Measurements from ENCODE around the gene TTC29.

The TTC29 gene

DNA sequence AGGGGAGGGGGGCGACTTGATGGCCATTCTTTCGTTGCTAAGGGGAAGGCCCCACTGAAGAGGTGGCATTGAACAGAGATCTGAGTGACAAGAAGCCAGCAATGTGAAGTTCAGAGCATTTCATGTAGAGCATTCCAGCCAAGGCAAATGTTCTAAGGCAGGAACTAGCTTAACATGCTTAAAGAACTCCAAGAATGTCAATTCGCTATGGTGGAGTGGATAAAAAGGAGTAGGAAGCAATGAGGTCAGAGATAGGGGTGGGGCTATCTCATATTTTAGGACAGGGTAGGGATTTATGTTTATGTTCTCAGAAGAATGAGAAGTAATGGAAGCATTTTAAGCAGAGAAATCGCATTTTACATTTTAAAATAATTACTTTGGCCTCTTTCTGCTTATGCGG, 130.9 kb downstream of the TTC29 start:
- TF ChIP-seq, protein P1, sequence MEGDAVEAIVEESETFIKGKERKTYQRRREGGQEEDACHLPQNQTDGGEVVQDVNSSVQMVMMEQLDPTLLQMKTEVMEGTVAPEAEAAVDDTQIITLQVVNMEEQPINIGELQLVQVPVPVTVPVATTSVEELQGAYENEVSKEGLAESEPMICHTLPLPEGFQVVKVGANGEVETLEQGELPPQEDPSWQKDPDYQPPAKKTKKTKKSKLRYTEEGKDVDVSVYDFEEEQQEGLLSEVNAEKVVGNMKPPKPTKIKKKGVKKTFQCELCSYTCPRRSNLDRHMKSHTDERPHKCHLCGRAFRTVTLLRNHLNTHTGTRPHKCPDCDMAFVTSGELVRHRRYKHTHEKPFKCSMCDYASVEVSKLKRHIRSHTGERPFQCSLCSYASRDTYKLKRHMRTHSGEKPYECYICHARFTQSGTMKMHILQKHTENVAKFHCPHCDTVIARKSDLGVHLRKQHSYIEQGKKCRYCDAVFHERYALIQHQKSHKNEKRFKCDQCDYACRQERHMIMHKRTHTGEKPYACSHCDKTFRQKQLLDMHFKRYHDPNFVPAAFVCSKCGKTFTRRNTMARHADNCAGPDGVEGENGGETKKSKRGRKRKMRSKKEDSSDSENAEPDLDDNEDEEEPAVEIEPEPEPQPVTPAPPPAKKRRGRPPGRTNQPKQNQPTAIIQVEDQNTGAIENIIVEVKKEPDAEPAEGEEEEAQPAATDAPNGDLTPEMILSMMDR (conservative IDR thresholded peaks at IDR 0.05; ENCODE audit: low read length): no peak
- DNase-seq (ENCODE audit: low read depth): no peak
- H3K4me3 ChIP-seq (ENCODE audit: low read length): no peak overlapping the region

DNA sequence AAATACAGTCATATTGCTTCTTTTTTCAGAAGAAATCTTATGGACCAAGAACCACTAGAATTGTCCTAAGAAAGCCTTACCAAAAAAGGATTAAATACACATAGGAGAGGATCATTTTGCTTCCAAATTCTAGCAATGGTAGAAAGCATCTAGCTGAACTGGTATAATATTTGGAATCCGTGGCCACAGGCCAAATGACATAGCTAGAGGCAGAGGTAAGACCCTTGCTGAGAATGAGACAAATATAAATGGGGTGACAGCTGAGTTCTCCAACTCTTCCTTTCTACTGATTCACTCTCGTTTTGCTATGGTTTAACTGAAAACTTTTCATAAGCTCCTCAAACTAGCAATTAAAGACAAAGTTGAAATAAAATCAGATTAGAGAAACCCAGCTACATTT, 150.0 kb downstream of the TTC29 start:
- TF ChIP-seq, protein P1 (conservative IDR thresholded peaks at IDR 0.05; ENCODE audit: low read length): no peak
- no peak overlapping the region for H3K4me3 ChIP-seq (ENCODE audit: low read length)
- no peak for DNase-seq (ENCODE audit: low read depth)

DNA sequence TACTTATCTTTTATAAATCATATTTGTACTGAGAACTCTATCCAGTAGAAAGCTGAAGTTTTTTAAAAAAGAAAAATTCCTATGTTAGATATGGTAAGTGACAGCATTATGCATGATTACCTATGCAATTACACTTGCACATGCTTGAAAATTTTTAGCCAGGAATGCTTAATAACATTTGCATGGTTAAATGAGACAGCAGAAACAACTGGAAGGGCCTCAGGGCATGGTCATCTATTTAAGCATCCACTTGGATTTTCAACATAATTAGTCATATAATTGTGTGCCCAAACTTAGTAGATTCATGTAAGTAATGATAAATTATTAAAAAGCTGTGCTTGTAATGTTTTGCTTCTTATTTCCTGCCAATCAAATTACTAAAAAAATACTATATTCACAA, 151.9 kb downstream of the TTC29 start:
- no peak for DNase-seq (ENCODE audit: low read depth)
- H3K4me3 ChIP-seq (ENCODE audit: low read length): no peak overlapping the region
- TF ChIP-seq, protein P1 (conservative IDR thresholded peaks at IDR 0.05; ENCODE audit: low read length): no peak

DNA sequence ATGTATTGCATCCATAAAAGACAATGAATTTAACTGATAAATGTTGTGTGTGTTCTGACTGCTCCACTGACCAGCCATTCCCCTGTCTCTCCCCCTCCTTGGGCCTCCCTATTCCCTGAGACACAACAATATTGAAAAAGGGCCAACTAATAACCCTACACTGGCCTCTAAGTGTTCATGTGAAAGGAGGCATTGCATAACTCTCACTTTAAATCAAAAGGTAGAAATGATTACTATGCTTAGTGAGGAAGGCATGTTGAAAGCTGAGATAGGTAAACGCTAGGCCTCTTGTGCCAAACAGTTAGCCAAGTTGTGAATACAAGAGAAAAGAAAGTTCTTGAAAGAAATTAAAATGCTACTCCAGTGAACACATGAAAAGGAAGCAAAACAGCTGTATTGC, 154.2 kb downstream of the TTC29 start:
- H3K4me3 ChIP-seq (ENCODE audit: low read length): no peak overlapping the region
- TF ChIP-seq, protein P1 (conservative IDR thresholded peaks at IDR 0.05; ENCODE audit: low read length): no peak
- no peak for DNase-seq (ENCODE audit: low read depth)

DNA sequence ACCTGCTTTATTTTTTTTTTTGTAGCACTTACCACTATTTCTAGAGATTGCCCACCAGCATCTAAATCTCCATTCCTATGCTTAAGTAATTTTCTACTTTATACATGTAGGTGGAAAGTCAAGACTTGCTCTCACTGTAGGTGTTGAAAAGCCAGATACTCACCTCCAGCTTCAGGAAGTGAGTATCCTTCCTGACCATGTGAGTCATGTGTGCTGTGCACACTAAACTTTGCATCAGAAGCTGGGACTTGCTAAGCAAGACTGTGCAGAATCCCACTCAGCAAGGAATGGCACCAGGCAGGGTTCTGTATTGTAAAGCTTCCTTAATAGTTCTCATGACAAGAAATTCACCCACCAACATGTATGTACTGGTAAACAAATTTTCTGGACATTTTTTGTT, 155.1 kb downstream of the TTC29 start:
- no peak overlapping the region for H3K4me3 ChIP-seq (ENCODE audit: low read length)
- TF ChIP-seq, protein P1 (conservative IDR thresholded peaks at IDR 0.05; ENCODE audit: low read length): no peak
- DNase-seq (ENCODE audit: low read depth): no peak

- DNase-seq (ENCODE audit: low read depth): no peak
- H3K4me3 ChIP-seq (ENCODE audit: low read length): no peak overlapping the region
- TF ChIP-seq, protein P1 (conservative IDR thresholded peaks at IDR 0.05; ENCODE audit: low read length): no peak
These were observed 157.9 kb downstream of the TTC29 start for GRCh38 chr4:146787731-146788130.

DNA sequence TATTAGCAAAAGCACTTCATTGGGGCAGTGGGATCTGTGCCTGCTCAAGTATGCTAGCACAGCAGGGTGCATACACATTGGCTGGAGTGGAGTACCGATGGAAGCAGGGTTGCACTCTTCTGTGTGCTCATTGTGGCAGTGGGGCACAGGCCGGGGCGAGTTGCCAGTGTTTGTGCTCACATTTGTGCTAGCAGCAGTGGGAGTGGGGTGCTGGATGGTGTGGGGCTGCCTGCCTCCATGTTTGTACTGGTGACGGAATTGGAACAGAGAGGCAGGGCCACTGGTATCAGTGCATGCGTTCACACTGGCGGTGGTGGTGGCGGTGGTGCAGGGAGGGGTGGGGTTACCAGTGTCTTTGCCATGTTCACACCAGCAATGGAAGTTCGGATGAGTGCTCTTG, 169.0 kb downstream of the TTC29 start:
- no peak for DNase-seq (ENCODE audit: low read depth)
- TF ChIP-seq, protein P1 (conservative IDR thresholded peaks at IDR 0.05; ENCODE audit: low read length): no peak
- H3K4me3 ChIP-seq (ENCODE audit: low read length): no peak overlapping the region
